Heart left ventricle (tissue), 13 donors: ENCODE measurements around the gene KIF17.

Experiments used
- POLR2A ChIP-seq, 2 donors: fragments of 450-650 bp; IDR thresholded peaks; one replicate each; pipeline ENCODE4 v1.6.1; 2017; ENCODE audit warnings: antibody characterized with exemption in 2 of 2, mild to moderate bottlenecking in 2 of 2, moderate library complexity in 2 of 2
- TF ChIP-seq, protein P1 (sequence below), 12 donors: fragments of 200-600 bp; sonication (generic) in 4 of 12; IDR thresholded peaks; one replicate each; pipeline versions ENCODE4 v1.5.0 to v1.8.0; 2018 to 2022; ENCODE audit warnings: antibody characterized with exemption in 12 of 12, mild to moderate bottlenecking in 5 of 12
- donor health status: ischemic (EF 13 %, LVEDD 7.1; RV severe dilation, severe dysfunction).
- donor health status: DM: no; HTN: yes; CAD: no.
- donor health status: DM: no; HTN: no; CAD: no.
- donor health status: ischemic (EF 25% LVEDD 6.9; RV normal size, moderate dysfunction).
- donor health status: ischemic (EF 25% LVEDD 5.7; RV mildly dilated, moderate dysfunction).
- donor health status: ischemic (EF 35%, LVEDD 5.7; RV mildly dilated, moderate dysfunction).
- donor health status: nonischemic (EF 11% LVEDD 7.7; RV severe dilation, severe dysfunction).
- donor health status: DM: yes; HTN: yes; CAD: no.
- donor health status: PGD.
- donor health status: ischemic (EF 29% LVEDD 5.4; RV normal size, mild dysfunction).
- donor health status: nonischemic (EF 23%, LVEDD 6.1; RV moderate dilation, normal function).

DNA sequence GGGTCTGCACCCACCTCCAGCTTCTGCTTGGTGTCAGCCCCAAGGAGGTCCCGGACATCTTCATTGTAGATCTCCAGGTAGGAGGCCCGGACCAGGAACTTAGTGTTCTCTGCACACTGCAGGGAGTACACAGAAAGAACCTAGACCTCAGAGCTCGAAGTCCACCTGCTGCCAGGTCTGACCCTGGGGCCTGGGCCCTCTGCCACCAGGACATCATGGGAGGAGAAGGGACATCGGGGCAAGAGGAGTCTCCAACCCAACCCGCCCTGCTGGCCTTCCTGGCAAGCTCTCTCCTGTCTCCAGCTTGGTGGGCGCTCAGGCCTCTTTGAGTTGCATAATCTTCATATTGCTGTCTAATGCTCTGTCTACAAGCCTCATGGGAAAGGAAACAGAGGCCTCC, 4.4 kb downstream of the KIF17 start:
- TF ChIP-seq, protein P1, sequence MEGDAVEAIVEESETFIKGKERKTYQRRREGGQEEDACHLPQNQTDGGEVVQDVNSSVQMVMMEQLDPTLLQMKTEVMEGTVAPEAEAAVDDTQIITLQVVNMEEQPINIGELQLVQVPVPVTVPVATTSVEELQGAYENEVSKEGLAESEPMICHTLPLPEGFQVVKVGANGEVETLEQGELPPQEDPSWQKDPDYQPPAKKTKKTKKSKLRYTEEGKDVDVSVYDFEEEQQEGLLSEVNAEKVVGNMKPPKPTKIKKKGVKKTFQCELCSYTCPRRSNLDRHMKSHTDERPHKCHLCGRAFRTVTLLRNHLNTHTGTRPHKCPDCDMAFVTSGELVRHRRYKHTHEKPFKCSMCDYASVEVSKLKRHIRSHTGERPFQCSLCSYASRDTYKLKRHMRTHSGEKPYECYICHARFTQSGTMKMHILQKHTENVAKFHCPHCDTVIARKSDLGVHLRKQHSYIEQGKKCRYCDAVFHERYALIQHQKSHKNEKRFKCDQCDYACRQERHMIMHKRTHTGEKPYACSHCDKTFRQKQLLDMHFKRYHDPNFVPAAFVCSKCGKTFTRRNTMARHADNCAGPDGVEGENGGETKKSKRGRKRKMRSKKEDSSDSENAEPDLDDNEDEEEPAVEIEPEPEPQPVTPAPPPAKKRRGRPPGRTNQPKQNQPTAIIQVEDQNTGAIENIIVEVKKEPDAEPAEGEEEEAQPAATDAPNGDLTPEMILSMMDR (IDR thresholded peaks at IDR 0.05): no peak
- no peak for TF ChIP-seq POLR2A (IDR thresholded peaks at IDR 0.05)
